Esophagus squamous epithelium (tissue), 5 donors: ENCODE results near the gene ATAD2B. TPM values are rescaled to one million over a fixed set of nuclear protein-coding genes. Genes with fewer than 3 reads are reported as not detected.

Experiments
- DNase-seq: peaks from one replicate; lab custom pipeline; 2025; lab: John Stamatoyannopoulos, UW
- H3K27ac ChIP-seq, 4 donors: fragments of 200-600 bp; sonication (generic); one replicate each; pipeline ENCODE4 v1.5.1; 2016 to 2019; ENCODE audit warnings: mild to moderate bottlenecking in 1 of 4
- H3K27me3 ChIP-seq, 4 donors: fragments of 200-600 bp; sonication (generic); 1 replicate in 3 of 4; 2 replicates in 1 of 4; pipeline versions ENCODE4 v1.5.1 to v1.6.0; 2017 to 2021; ENCODE audit warnings: antibody characterized with exemption in 1 of 4
- H3K36me3 ChIP-seq, 3 donors: fragments of 200-600 bp; sonication (generic); one replicate each; pipeline ENCODE4 v1.5.1; 2016 to 2019
- H3K4me1 ChIP-seq, 3 donors: fragments of 200-600 bp; sonication (generic); one replicate each; pipeline ENCODE4 v1.5.1; 2017 to 2019
- H3K4me3 ChIP-seq, 4 donors: fragments of 200-600 bp; sonication (generic); 1 replicate in 3 of 4; 2 replicates in 1 of 4; pipeline ENCODE4 v1.5.1; 2016 to 2019; ENCODE audit warnings: mild to moderate bottlenecking in 2 of 4, moderate library complexity in 1 of 4
- H3K9me3 ChIP-seq, 3 donors: fragments of 200-600 bp; sonication (generic); one replicate each; pipeline ENCODE4 v1.5.1; 2016 to 2019
- CTCF ChIP-seq, 6 experiments: fragments of 450-650 bp in 4 of 6; fragments of 200-600 bp in 2 of 6; sonication (generic) in 2 of 6; IDR thresholded peaks; one replicate each; pipeline ENCODE4 v1.5.1; 2016 to 2019; ENCODE audit warnings: antibody characterized with exemption in 6 of 6, mild to moderate bottlenecking in 4 of 6, moderate library complexity in 4 of 6
- POLR2A ChIP-seq, 4 donors: fragments of 450-650 bp; IDR thresholded peaks; one replicate each; pipeline ENCODE4 v1.6.1; 2017; ENCODE audit warnings: antibody characterized with exemption in 4 of 4, mild to moderate bottlenecking in 4 of 4, moderate library complexity in 3 of 4
- WGBS, 2 donors: methylation state at CpG; one replicate each; pipeline ENCODE4 v1.1.5; 2018; 5-methylcytosine and 5-hydroxymethylcytosine counted together
- intact Hi-C: fragments of 100-400 bp; cut with DNase I; formaldehyde crosslinking; loops from one replicate; pipeline ENCODE4 v1.15.0; 2022
- total RNA-seq, 4 donors: library from RNA; depleted of rRNA; stranded (reverse); fragments of >200 nt; gene quantifications; one replicate each; pipeline ENCODE4 v1.1.0, GENCODE V29; 2016
- donor health status: DM: yes; HTN: yes; CAD: no.

ATAD2B gene
- total RNA-seq, 4 donors from 2014 or later, result 7.4 to 29.2 (median 20.8) TPM

- Histone ChIP-seq H3K36me3 (peaks cover 0 to 4% (median 0%) of the 10 kb centered on the region in 3 donors), H3K4me1 (peaks cover 9 to 68% (median 22%) of the 10 kb centered on the region in 3 donors), H3K27me3 (no peaks in the 10 kb centered on the region), H3K4me3 (peak overlapping the region; percentile 69 to 96 (median 87)), H3K27ac (peak overlapping the region; percentile 97 to 99 (median 98)), H3K9me3 (no peaks in the 10 kb centered on the region)
- no peak for TF ChIP-seq CTCF (IDR thresholded peaks at IDR 0.05)
- peak in 2 of 4 donors; percentile 43 to 70 for TF ChIP-seq POLR2A (IDR thresholded peaks at IDR 0.05)
- 0 to 1% methylated on average over 12 to 13 of the region's 13 CpGs for WGBS, 2 donors
- intact Hi-C loops, result loop anchor here (10.0 kb wide), 1 partner anchor 149 kb away; the partner anchor contains the start of gene SF3B6
- DNase-seq, result peak; percentile 27
Measured at GRCh38 chr2:23925702-23926289, 1.1 kb downstream of the ATAD2B start.

GRCh38 chr2:23924589-23925359, 2.1 kb downstream of the ATAD2B start:
- no peaks in the 10 kb centered on the region for H3K27me3 ChIP-seq
- DNase-seq, result no peak
- H3K4me3 ChIP-seq, result peak overlapping the region; percentile 69 to 96 (median 87)
- H3K4me1 ChIP-seq, result peaks cover 9 to 71% (median 22%) of the 10 kb centered on the region in 3 donors
- intact Hi-C loops, result loop anchor here (10.0 kb wide), 1 partner anchor 150 kb away; the partner anchor contains the start of gene SF3B6
- H3K27ac ChIP-seq, result peak overlapping the region; percentile 97 to 99 (median 98)
- H3K9me3 ChIP-seq, result no peaks in the 10 kb centered on the region
- H3K36me3 ChIP-seq, result no peaks in the 10 kb centered on the region
- no peak for TF ChIP-seq CTCF (IDR thresholded peaks at IDR 0.05)
- TF ChIP-seq POLR2A (IDR thresholded peaks at IDR 0.05), result no peak
- WGBS, 2 donors, result 24 to 30% methylated on average over 7 of the region's 7 CpGs

GRCh38 chr2:23918837-23919489, 8.0 kb downstream of the ATAD2B start:
- Histone ChIP-seq H3K4me3 (no peak overlapping the region), H3K4me1 (peaks cover 0 to 80% (median 12%) of the 10 kb centered on the region in 3 donors), H3K27ac (no peak overlapping the region), H3K36me3 (no peaks in the 10 kb centered on the region), H3K27me3 (no peaks in the 10 kb centered on the region), H3K9me3 (no peaks in the 10 kb centered on the region)
- 76 to 84% methylated on average over 8 of the region's 8 CpGs for WGBS, 2 donors
- TF ChIP-seq POLR2A (IDR thresholded peaks at IDR 0.05), result no peak
- TF ChIP-seq CTCF (IDR thresholded peaks at IDR 0.05), result no peak
- no peak for DNase-seq
- intact Hi-C loops, result no loop called here

GRCh38 chr2:23916727-23917405, 10.1 kb downstream of the ATAD2B start:
- intact Hi-C loops, result no loop called here
- peaks cover 0 to 67% (median 5%) of the 10 kb centered on the region in 3 donors for H3K4me1 ChIP-seq
- no peaks in the 10 kb centered on the region for H3K27me3 ChIP-seq
- no peak overlapping the region for H3K4me3 ChIP-seq
- WGBS, 2 donors, result 58 to 71% methylated on average over 3 of the region's 3 CpGs
- no peak for TF ChIP-seq POLR2A (IDR thresholded peaks at IDR 0.05)
- no peak for TF ChIP-seq CTCF (IDR thresholded peaks at IDR 0.05)
- no peak for DNase-seq
- no peaks in the 10 kb centered on the region for H3K36me3 ChIP-seq
- H3K27ac ChIP-seq, result no peak overlapping the region
- no peaks in the 10 kb centered on the region for H3K9me3 ChIP-seq
